Cardiac muscle cell (in vitro differentiated cells and primary cell): ENCODE measurements around the gene TANGO6. TPM values are rescaled to one million over a fixed set of nuclear protein-coding genes. Genes with fewer than 3 reads are reported as not detected.

ENCODE experiments used
- DNase-seq, 2 donors: peaks; one replicate each; pipeline versions ENCODE4 v3.0.0 to v3.0.0-alpha.2; 2010 to 2017; ENCODE audit warnings: low read depth in 1 of 2, low spot score in 1 of 2
- H3K27ac ChIP-seq: fragments of 200-600 bp; sonication (generic); 2 replicates; pipeline ENCODE4 v1.5.1; 2016
- H3K27me3 ChIP-seq: fragments of 200-600 bp; sonication (generic); 2 replicates; pipeline ENCODE4 v1.6.0; 2016; ENCODE audit warnings: control low read depth
- H3K36me3 ChIP-seq: fragments of 200-600 bp; sonication (generic); 2 replicates; pipeline ENCODE4 v1.5.1; 2016; ENCODE audit warnings: control low read depth
- H3K4me1 ChIP-seq: fragments of 200-600 bp; sonication (generic); 2 replicates; pipeline ENCODE4 v1.8.1; 2017; ENCODE audit warnings: low read depth, mild to moderate bottlenecking, mixed run types
- H3K4me3 ChIP-seq: fragments of 200-600 bp; sonication (generic); 2 replicates; pipeline ENCODE4 v1.5.1; 2016; ENCODE audit warnings: mild to moderate bottlenecking
- H3K9me3 ChIP-seq: fragments of 200-600 bp; sonication (generic); 2 replicates; pipeline ENCODE4 v1.5.1; 2017; ENCODE audit warnings: low read depth, mild to moderate bottlenecking, control low read depth
- CTCF ChIP-seq: IDR thresholded peaks from 2 replicates; pipeline ENCODE4 v1.5.1; 2012; ENCODE audit warnings: low read depth, mild to moderate bottlenecking, low read length
- polyA plus RNA-seq: library from polyadenylated mRNA; unstranded; fragments of >200 nt; fragmentation: Nextera tagmentation; extraction: Ambion mirVana; gene quantifications from 2 replicates; pipeline ENCODE4 v1.2.1, GENCODE V29; 2016
- total RNA-seq: library from RNA; depleted of rRNA; stranded (reverse); fragments of >200 nt; gene quantifications from 2 replicates; pipeline ENCODE4 v1.2.3, GENCODE V29; 2016

The TANGO6 gene
- total and polyA plus RNA-seq, 2 experiments from 2014 or later, result 5.4 to 8.9 TPM

GRCh38 chr16:69110406-69110805, 267.1 kb downstream of the TANGO6 start:
- Histone ChIP-seq H3K36me3 (no peaks in the 10 kb centered on the region), H3K27ac (no peak overlapping the region), H3K4me1 (no peaks in the 10 kb centered on the region), H3K27me3 (peaks cover 25% of the 10 kb centered on the region), H3K9me3 (no peaks in the 10 kb centered on the region), H3K4me3 (no peak overlapping the region)
- no peak for TF ChIP-seq CTCF
- no peak for DNase-seq

- Histone ChIP-seq H3K27me3 (peaks cover 25% of the 10 kb centered on the region), H3K27ac (no peak overlapping the region), H3K4me1 (no peaks in the 10 kb centered on the region), H3K9me3 (no peaks in the 10 kb centered on the region), H3K36me3 (no peaks in the 10 kb centered on the region), H3K4me3 (no peak overlapping the region)
- TF ChIP-seq CTCF, result no peak
- DNase-seq, result no peak
These were observed 268.0 kb downstream of the TANGO6 start for GRCh38 chr16:69111216-69111875.

- Histone ChIP-seq H3K4me1 (no peaks in the 10 kb centered on the region), H3K4me3 (no peak overlapping the region), H3K27ac (no peak overlapping the region), H3K27me3 (peaks cover 21% of the 10 kb centered on the region), H3K9me3 (no peaks in the 10 kb centered on the region), H3K36me3 (no peaks in the 10 kb centered on the region)
- no peak for DNase-seq
- TF ChIP-seq CTCF, result no peak
These were observed 268.5 kb downstream of the TANGO6 start for GRCh38 chr16:69111876-69112230.

- Histone ChIP-seq H3K36me3 (no peaks in the 10 kb centered on the region), H3K4me1 (no peaks in the 10 kb centered on the region), H3K4me3 (no peak overlapping the region), H3K27me3 (peaks cover 14% of the 10 kb centered on the region), H3K9me3 (no peaks in the 10 kb centered on the region), H3K27ac (no peak overlapping the region)
- peak; percentile 54 to 60 for DNase-seq
- TF ChIP-seq CTCF, result peak; percentile 83
These were observed 269.2 kb downstream of the TANGO6 start for GRCh38 chr16:69112285-69113129.

GRCh38 chr16:69113216-69113615, 269.9 kb downstream of the TANGO6 start:
- TF ChIP-seq CTCF, result no peak
- Histone ChIP-seq H3K4me1 (no peaks in the 10 kb centered on the region), H3K36me3 (no peaks in the 10 kb centered on the region), H3K27ac (no peak overlapping the region), H3K9me3 (no peaks in the 10 kb centered on the region), H3K4me3 (no peak overlapping the region), H3K27me3 (peaks cover 7% of the 10 kb centered on the region)
- no peak for DNase-seq
